SK-N-SH (cell line): ENCODE results near the gene TTC39A. TPM values are rescaled to one million over a fixed set of nuclear protein-coding genes. Genes with fewer than 3 reads are reported as not detected.

Source experiments
- CTCF ChIA-PET: fragments of 300-600, 350-600 bp; formaldehyde crosslinking; extraction: SDS; loops from one replicate; lab custom pipeline; 2021; lab: Yijun Ruan, JAX
- POLR2A ChIA-PET: fragments of 350-600 bp; sonication (Branson Sonifier 250); formaldehyde crosslinking; extraction: SDS; loops from one replicate; lab custom pipeline; 2020; ENCODE audit warnings: antibody characterized with exemption, inconsistent platforms; lab: Yijun Ruan, JAX
- DNase-seq: peaks from one replicate; pipeline ENCODE4 v3.0.0; 2012
- H2AFZ ChIP-seq: fragments of 200-600 bp; sonication (generic); 2 replicates; pipeline ENCODE4 v1.8.1; 2016; ENCODE audit warnings: antibody characterized with exemption, mild to moderate bottlenecking, low read depth
- H3F3A ChIP-seq: fragments of 200-600 bp; sonication (generic); replicated peaks from 2 replicates; pipeline ENCODE3; 2016; ENCODE audit warnings: antibody characterized with exemption, mild to moderate bottlenecking; ENCODE audit not compliant: insufficient read depth
- H3K27ac ChIP-seq, 2 experiments: fragments of 200-500 bp in 1 of 2; fragments of 200-600 bp in 1 of 2; sonication (Bioruptor generic) in 1 of 2; sonication (generic), shearing (Covaris generic) in 1 of 2; 2 replicates each; pipeline versions ENCODE4 v1.5.1 to v1.6.1; 2014 to 2016; ENCODE audit warnings: low read depth in 2 of 2, inconsistent platforms in 1 of 2, low read length in 1 of 2, mild to moderate bottlenecking in 1 of 2, mixed read lengths in 1 of 2
- H3K27me3 ChIP-seq: fragments of 200-600 bp; sonication (generic), shearing (Covaris generic); 2 replicates; pipeline ENCODE4 v1.6.1; 2016; ENCODE audit warnings: mixed run types; ENCODE audit not compliant: insufficient read depth
- H3K36me3 ChIP-seq, 2 experiments: fragments of 200-500 bp in 1 of 2; fragments of 200-600 bp in 1 of 2; sonication (Bioruptor generic) in 1 of 2; sonication (generic) in 1 of 2; replicated peaks in 1 of 2; 2 replicates each; pipeline versions ENCODE3 to v1.5.1; 2014 to 2016; ENCODE audit warnings: low read length in 1 of 2, mild to moderate bottlenecking in 1 of 2; ENCODE audit not compliant: insufficient read depth in 2 of 2, control insufficient read depth in 1 of 2
- H3K4me1 ChIP-seq, 2 experiments: fragments of 200-500 bp in 1 of 2; fragments of 200-600 bp in 1 of 2; sonication (Bioruptor generic) in 1 of 2; sonication (generic), shearing (Covaris generic) in 1 of 2; 2 replicates each; pipeline versions ENCODE4 v1.5.1 to v1.6.1; 2014 to 2016; ENCODE audit warnings: low read depth in 1 of 2, low read length in 1 of 2, mixed run types in 1 of 2; ENCODE audit not compliant: insufficient read depth in 2 of 2, control insufficient read depth in 1 of 2
- H3K4me2 ChIP-seq: fragments of 200-600 bp; sonication (generic), shearing (Covaris generic); 2 replicates; pipeline ENCODE4 v1.6.1; 2017; ENCODE audit warnings: mixed run types
- H3K4me3 ChIP-seq, 2 experiments: fragments of 200-500 bp in 1 of 2; fragments of 200-600 bp in 1 of 2; sonication (Bioruptor generic) in 1 of 2; sonication (generic), shearing (Covaris generic) in 1 of 2; 2 replicates each; pipeline versions ENCODE4 v1.5.1 to v1.8.1; 2014 to 2016; ENCODE audit warnings: low read depth in 2 of 2, inconsistent platforms in 1 of 2, low read length in 1 of 2, mild to moderate bottlenecking in 1 of 2, mixed read lengths in 1 of 2, moderate library complexity in 1 of 2
- H3K79me2 ChIP-seq: fragments of 200-600 bp; sonication (generic); 2 replicates; pipeline ENCODE4 v1.8.1; 2017; ENCODE audit warnings: mild to moderate bottlenecking; ENCODE audit not compliant: insufficient read depth
- H3K9ac ChIP-seq: fragments of 200-600 bp; sonication (generic); 2 replicates; pipeline ENCODE4 v1.6.1; 2017; ENCODE audit warnings: mixed run types
- H3K9me2 ChIP-seq: fragments of 200-600 bp; sonication (generic); 2 replicates; pipeline ENCODE4 v1.6.1; 2017; ENCODE audit warnings: mixed run types
- H3K9me3 ChIP-seq: fragments of 200-600 bp; sonication (generic); 2 replicates; pipeline ENCODE4 v1.6.1; 2017; ENCODE audit warnings: mixed run types, mild to moderate bottlenecking, moderate library complexity
- H4K20me1 ChIP-seq: fragments of 200-600 bp; sonication (generic); 2 replicates; pipeline ENCODE4 v1.6.1; 2017; ENCODE audit warnings: mild to moderate bottlenecking, mixed run types; ENCODE audit not compliant: insufficient read depth
- EP300 ChIP-seq, 2 experiments: IDR thresholded peaks; 2 replicates each; pipeline versions ENCODE4 v1.4.0 to v1.6.1; 2012; ENCODE audit warnings: borderline replicate concordance in 1 of 2, low read depth in 1 of 2, low read length in 1 of 2
- EZH2phosphoT487 ChIP-seq: fragments of 200-600 bp; sonication (generic); IDR thresholded peaks from 2 replicates; pipeline ENCODE4 v1.6.1; 2017; ENCODE audit warnings: low read depth, mixed run types, mild to moderate bottlenecking, antibody characterized with exemption, moderate library complexity, borderline replicate concordance
- FOSL2 ChIP-seq: IDR thresholded peaks from 2 replicates; pipeline ENCODE4 v1.4.0; 2012; ENCODE audit warnings: low read depth, mild to moderate bottlenecking, moderate library complexity, borderline replicate concordance
- FOXJ3 ChIP-seq: sonication (generic); formaldehyde crosslinking; IDR thresholded peaks from 2 replicates; pipeline ENCODE4 v1.5.1; 2020; ENCODE audit warnings: mild to moderate bottlenecking, missing genetic modification reagents
- GATA2 ChIP-seq: sonication (generic); formaldehyde crosslinking; IDR thresholded peaks from 2 replicates; pipeline ENCODE4 v1.5.0; 2020; ENCODE audit warnings: mild to moderate bottlenecking, missing genetic modification reagents
- MEF2A ChIP-seq: IDR thresholded peaks from 2 replicates; pipeline ENCODE4 v1.4.0; 2012; ENCODE audit warnings: low read depth, borderline replicate concordance
- NFIC ChIP-seq: IDR thresholded peaks from 2 replicates; pipeline ENCODE4 v1.4.0; 2012; ENCODE audit warnings: borderline replicate concordance
- PBX3 ChIP-seq: IDR thresholded peaks from 2 replicates; pipeline ENCODE4; 2012
- RAD21 ChIP-seq: IDR thresholded peaks from 2 replicates; pipeline ENCODE4 v1.6.1; 2012; ENCODE audit warnings: mild to moderate bottlenecking, low read length
- RCOR1 ChIP-seq: fragments of 150-350 bp; IDR thresholded peaks from 2 replicates; pipeline ENCODE4 v1.6.1; 2017; ENCODE audit warnings: antibody characterized with exemption, low read length
- REST ChIP-seq: IDR thresholded peaks from 2 replicates; pipeline ENCODE4 v1.6.1; 2012; ENCODE audit warnings: mild to moderate bottlenecking, low read depth, low read length, moderate library complexity
- SIN3A ChIP-seq: IDR thresholded peaks from 2 replicates; pipeline ENCODE4 v1.6.1; 2012; ENCODE audit warnings: low read depth, mild to moderate bottlenecking, low read length, moderate library complexity, borderline replicate concordance
- TAF1 ChIP-seq: IDR thresholded peaks from 2 replicates; pipeline ENCODE4 v1.6.1; 2012; ENCODE audit warnings: low read depth, mild to moderate bottlenecking, low read length, moderate library complexity, borderline replicate concordance
- TCF12 ChIP-seq: IDR thresholded peaks from 2 replicates; pipeline ENCODE4 v1.4.0; 2012
- ZBTB33 ChIP-seq: IDR thresholded peaks from 2 replicates; pipeline ENCODE4 v1.4.0; 2012; ENCODE audit warnings: low read depth, borderline replicate concordance
- WGBS: methylation state at CpG from one replicate; pipeline ENCODE4 v1.1.6; 2017; ENCODE audit warnings: low lambda C conversion rate; 5-methylcytosine and 5-hydroxymethylcytosine counted together
- polyA plus RNA-seq, 3 experiments: library from polyadenylated mRNA; depleted of rRNA; stranded (reverse); fragments of >200 nt; gene quantifications; 2 replicates each; pipeline ENCODE4 v1.2.3, GENCODE V29; 2012
- TF ChIP-seq, protein P1 (sequence below): fragments of 150-350 bp; IDR thresholded peaks from 2 replicates; pipeline ENCODE4 v1.6.1; 2017; ENCODE audit warnings: antibody characterized with exemption, low read length, low read depth, borderline replicate concordance

TTC39A gene
- polyA plus RNA-seq, 1 of the 3 experiments (the other 2 are of a cell fraction), result 0.97 TPM

GRCh38 chr1:51349862-51350261 lies 19.5 kb upstream of the TTC39A start:
- H3F3A ChIP-seq, result peaks cover 8% of the 10 kb centered on the region
- peaks cover 7 to 21% of the 10 kb centered on the region in 2 experiments for H3K36me3 ChIP-seq
- no peaks in the 10 kb centered on the region for H4K20me1 ChIP-seq
- H2AFZ ChIP-seq, result no peak overlapping the region
- no peak overlapping the region for H3K4me3 ChIP-seq
- peaks cover 0 to 11% of the 10 kb centered on the region in 2 experiments; a peak in 1 of 4 replicates for H3K4me1 ChIP-seq
- POLR2A ChIA-PET, result no interaction called here
- no peaks in the 10 kb centered on the region for H3K79me2 ChIP-seq
- no peaks in the 10 kb centered on the region for H3K27me3 ChIP-seq
- no peaks in the 10 kb centered on the region for H3K9me3 ChIP-seq
- H3K4me2 ChIP-seq, result no peak overlapping the region
- H3K27ac ChIP-seq, result no peak overlapping the region
- WGBS, result 97% methylated on average over 3 of the region's 3 CpGs
- DNase-seq, result no peak
- no peak overlapping the region for H3K9ac ChIP-seq
- TF ChIP-seq EZH2phosphoT487, result no peak
- TF ChIP-seq SIN3A, result no peak
- TF ChIP-seq, all 33 proteins: peak for 0
- CTCF ChIA-PET, result no interaction called here
- no peaks in the 10 kb centered on the region for H3K9me2 ChIP-seq

GRCh38 chr1:51348147-51348527 lies 17.8 kb upstream of the TTC39A start:
- Histone ChIP-seq H3K27me3 (no peaks in the 10 kb centered on the region), H3K4me1 (peaks cover 0 to 11% of the 10 kb centered on the region in 2 experiments; a peak in 1 of 4 replicates), H3K9me2 (no peaks in the 10 kb centered on the region), H3K9me3 (no peaks in the 10 kb centered on the region), H3F3A (peaks cover 8% of the 10 kb centered on the region), H3K27ac (no peak overlapping the region), H3K4me2 (no peak overlapping the region)
- POLR2A ChIA-PET, result no interaction called here
- no peak for DNase-seq
- CTCF ChIA-PET, result no interaction called here
- no peak for TF ChIP-seq FOSL2
- TF ChIP-seq RCOR1, result no peak
- no peak for TF ChIP-seq MEF2A
- TF ChIP-seq NFIC, result no peak
- TF ChIP-seq FOXJ3 (CRISPR knock-in tag), result no peak
- no peak for TF ChIP-seq EP300 (IDR thresholded peaks at IDR 0.05; ENCODE audit: borderline replicate concordance in 1 of 2, low read depth in 1 of 2, low read length in 1 of 2)
- no peak for TF ChIP-seq TAF1
- TF ChIP-seq GATA2 (CRISPR knock-in tag), result no peak
- no peak for TF ChIP-seq PBX3
- TF ChIP-seq RAD21, result no peak
- no peak for TF ChIP-seq ZBTB33
- TF ChIP-seq TCF12, result no peak
- TF ChIP-seq REST, result no peak
- TF ChIP-seq, protein P1, sequence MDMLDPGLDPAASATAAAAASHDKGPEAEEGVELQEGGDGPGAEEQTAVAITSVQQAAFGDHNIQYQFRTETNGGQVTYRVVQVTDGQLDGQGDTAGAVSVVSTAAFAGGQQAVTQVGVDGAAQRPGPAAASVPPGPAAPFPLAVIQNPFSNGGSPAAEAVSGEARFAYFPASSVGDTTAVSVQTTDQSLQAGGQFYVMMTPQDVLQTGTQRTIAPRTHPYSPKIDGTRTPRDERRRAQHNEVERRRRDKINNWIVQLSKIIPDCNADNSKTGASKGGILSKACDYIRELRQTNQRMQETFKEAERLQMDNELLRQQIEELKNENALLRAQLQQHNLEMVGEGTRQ, result no peak
- TF ChIP-seq, all 33 proteins: peak for 0
- no peak overlapping the region for H3K4me3 ChIP-seq
- no peak overlapping the region for H2AFZ ChIP-seq
- no peak overlapping the region for H3K9ac ChIP-seq
- H3K36me3 ChIP-seq, result peaks cover 0 to 8% of the 10 kb centered on the region in 2 experiments
- H4K20me1 ChIP-seq, result no peaks in the 10 kb centered on the region
- no peaks in the 10 kb centered on the region for H3K79me2 ChIP-seq
